IPS DF 4.7 (cell line): ENCODE data around the gene SPECC1.
"Not testable (repeated sequence)": the region's sequence is repeated elsewhere in the genome, so short reads cannot be mapped to it uniquely, and the experiment has no call there.

Experiments
- DNase-seq: peaks from one replicate; pipeline ENCODE4 v3.0.0-alpha.2; 2013; ENCODE audit warnings: low spot score; ENCODE audit errors: extremely low read depth

The SPECC1 gene

GRCh38 chr17:20010936-20011335 lies 1.8 kb downstream of the SPECC1 start:
- no peak for DNase-seq

GRCh38 chr17:20012017-20012536 lies 2.9 kb downstream of the SPECC1 start:
- no peak for DNase-seq

GRCh38 chr17:20016475-20016992 lies 7.4 kb downstream of the SPECC1 start:
- not testable (repeated sequence) for DNase-seq

- DNase-seq: no peak
These were observed 13.5 kb downstream of the SPECC1 start for GRCh38 chr17:20022701-20023100.

- DNase-seq: no peak
These were observed 17.8 kb downstream of the SPECC1 start for GRCh38 chr17:20026960-20027359.

GRCh38 chr17:20028443-20028842 lies 19.3 kb downstream of the SPECC1 start:
- DNase-seq: no peak

GRCh38 chr17:20032636-20033035 lies 23.5 kb downstream of the SPECC1 start:
- no peak for DNase-seq

- no peak for DNase-seq
These were observed 24.3 kb downstream of the SPECC1 start for GRCh38 chr17:20033415-20033814.

GRCh38 chr17:20035501-20035900 lies 26.3 kb downstream of the SPECC1 start:
- DNase-seq: no peak

GRCh38 chr17:20037286-20037685 lies 28.1 kb downstream of the SPECC1 start:
- DNase-seq: not testable (repeated sequence)

GRCh38 chr17:20039037-20039436 lies 29.9 kb downstream of the SPECC1 start:
- no peak for DNase-seq

- no peak for DNase-seq
These were observed 31.1 kb downstream of the SPECC1 start for GRCh38 chr17:20040216-20040615.

GRCh38 chr17:20043021-20043420 lies 33.9 kb downstream of the SPECC1 start:
- DNase-seq: no peak

- DNase-seq: no peak
These were observed 36.3 kb downstream of the SPECC1 start for GRCh38 chr17:20045476-20045875.

- no peak for DNase-seq
These were observed 37.5 kb downstream of the SPECC1 start for GRCh38 chr17:20046629-20047028.

GRCh38 chr17:20051624-20052023 lies 42.5 kb downstream of the SPECC1 start:
- no peak for DNase-seq

- DNase-seq: no peak
These were observed 44.3 kb downstream of the SPECC1 start for GRCh38 chr17:20053361-20053964.

- no peak for DNase-seq
These were observed 50.6 kb downstream of the SPECC1 start for GRCh38 chr17:20059728-20060188.

- no peak for DNase-seq
These were observed 54.8 kb downstream of the SPECC1 start for GRCh38 chr17:20063665-20064648.

GRCh38 chr17:20066253-20066652 lies 57.1 kb downstream of the SPECC1 start:
- DNase-seq: no peak

GRCh38 chr17:20067711-20068110 lies 58.6 kb downstream of the SPECC1 start:
- DNase-seq: no peak

GRCh38 chr17:20068445-20068844 lies 59.3 kb downstream of the SPECC1 start:
- DNase-seq: no peak
